Measurements from ENCODE around the gene CDON. TPM values are rescaled to one million over a fixed set of nuclear protein-coding genes. Genes with fewer than 3 reads are reported as not detected.

The CDON gene
- total RNA-seq, 4 donors from 2014 or later, result 14.2 to 40.9 (median 29.1) TPM

GRCh38 chr11:126011265-126011664 lies 51.4 kb downstream of the CDON start:
- H3K4me3 ChIP-seq, result no peak overlapping the region
- WGBS, 2 donors (ENCODE audit: low coverage in 1 of 2), result 67% methylated on average over 3 of the region's 3 CpGs
- H3K9me3 ChIP-seq, result no peaks in the 10 kb centered on the region
- H3K4me1 ChIP-seq, result peaks cover 0 to 14% (median 0%) of the 10 kb centered on the region in 3 donors
- TF ChIP-seq EP300 (IDR thresholded peaks at IDR 0.05) (no peak), POLR2A (IDR thresholded peaks at IDR 0.05) (no peak), POLR2AphosphoS5 (IDR thresholded peaks at IDR 0.05) (no peak)
- TF ChIP-seq, protein P1, sequence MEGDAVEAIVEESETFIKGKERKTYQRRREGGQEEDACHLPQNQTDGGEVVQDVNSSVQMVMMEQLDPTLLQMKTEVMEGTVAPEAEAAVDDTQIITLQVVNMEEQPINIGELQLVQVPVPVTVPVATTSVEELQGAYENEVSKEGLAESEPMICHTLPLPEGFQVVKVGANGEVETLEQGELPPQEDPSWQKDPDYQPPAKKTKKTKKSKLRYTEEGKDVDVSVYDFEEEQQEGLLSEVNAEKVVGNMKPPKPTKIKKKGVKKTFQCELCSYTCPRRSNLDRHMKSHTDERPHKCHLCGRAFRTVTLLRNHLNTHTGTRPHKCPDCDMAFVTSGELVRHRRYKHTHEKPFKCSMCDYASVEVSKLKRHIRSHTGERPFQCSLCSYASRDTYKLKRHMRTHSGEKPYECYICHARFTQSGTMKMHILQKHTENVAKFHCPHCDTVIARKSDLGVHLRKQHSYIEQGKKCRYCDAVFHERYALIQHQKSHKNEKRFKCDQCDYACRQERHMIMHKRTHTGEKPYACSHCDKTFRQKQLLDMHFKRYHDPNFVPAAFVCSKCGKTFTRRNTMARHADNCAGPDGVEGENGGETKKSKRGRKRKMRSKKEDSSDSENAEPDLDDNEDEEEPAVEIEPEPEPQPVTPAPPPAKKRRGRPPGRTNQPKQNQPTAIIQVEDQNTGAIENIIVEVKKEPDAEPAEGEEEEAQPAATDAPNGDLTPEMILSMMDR (IDR thresholded peaks at IDR 0.05), result no peak
- H3K27ac ChIP-seq, result no peak overlapping the region
- ATAC-seq, result no peak
- no peaks in the 10 kb centered on the region for H3K27me3 ChIP-seq
- H3K36me3 ChIP-seq, result peaks cover 0 to 13% of the 10 kb centered on the region in 2 donors

GRCh38 chr11:126008956-126009355 lies 53.7 kb downstream of the CDON start:
- Histone ChIP-seq H3K27ac (no peak overlapping the region), H3K4me3 (no peak overlapping the region), H3K4me1 (peaks cover 0 to 15% (median 0%) of the 10 kb centered on the region in 3 donors), H3K27me3 (no peaks in the 10 kb centered on the region), H3K36me3 (peaks cover 0 to 24% of the 10 kb centered on the region in 2 donors), H3K9me3 (no peaks in the 10 kb centered on the region)
- WGBS, 2 donors (ENCODE audit: low coverage in 1 of 2), result 70 to 100% methylated on average over 1 to 8 of the region's 8 CpGs
- ATAC-seq, result no peak
- no peak for TF ChIP-seq POLR2AphosphoS5 (IDR thresholded peaks at IDR 0.05)
- TF ChIP-seq, protein P1 (IDR thresholded peaks at IDR 0.05), result no peak
- TF ChIP-seq POLR2A (IDR thresholded peaks at IDR 0.05), result no peak
- TF ChIP-seq EP300 (IDR thresholded peaks at IDR 0.05), result no peak

- Histone ChIP-seq H3K4me3 (no peak overlapping the region), H3K36me3 (peaks cover 0 to 41% of the 10 kb centered on the region in 2 donors), H3K27me3 (no peaks in the 10 kb centered on the region), H3K4me1 (peaks cover 0 to 15% (median 0%) of the 10 kb centered on the region in 3 donors), H3K27ac (peak overlapping the region in 2 of 4 donors; percentile 54), H3K9me3 (no peaks in the 10 kb centered on the region)
- 14 to 22% methylated on average over 3 of the region's 3 CpGs for WGBS, 2 donors (ENCODE audit: low coverage in 1 of 2)
- TF ChIP-seq POLR2A (IDR thresholded peaks at IDR 0.05) (no peak), EP300 (IDR thresholded peaks at IDR 0.05) (no peak), POLR2AphosphoS5 (IDR thresholded peaks at IDR 0.05) (no peak)
- TF ChIP-seq, protein P1 (IDR thresholded peaks at IDR 0.05), result no peak
- peak; percentile 58 for ATAC-seq
These were observed 55.4 kb downstream of the CDON start for GRCh38 chr11:126007238-126007637.

DNA sequence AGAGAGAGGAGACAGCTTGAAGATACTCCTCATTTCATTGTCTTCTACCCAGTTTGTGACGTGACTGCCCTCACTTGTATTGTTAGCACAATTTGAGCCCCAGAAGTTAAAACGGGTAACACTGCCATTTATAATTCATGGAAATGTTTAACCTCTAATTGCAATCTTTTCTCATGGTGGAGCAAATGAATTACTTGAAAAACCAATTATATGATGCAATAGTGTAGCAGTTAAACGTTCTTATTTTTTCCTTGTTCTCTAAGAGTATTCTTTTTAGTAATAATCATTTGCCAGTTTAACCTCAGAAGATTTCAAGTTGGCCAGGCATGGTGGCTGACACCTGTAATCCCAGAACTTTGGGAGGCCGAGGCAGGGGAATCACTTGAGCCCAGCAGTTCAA lies 56.6 kb downstream of the CDON start:
- H3K27me3 ChIP-seq, result no peaks in the 10 kb centered on the region
- WGBS, 2 donors (ENCODE audit: low coverage in 1 of 2), result 64 to 76% methylated on average over 3 to 4 of the region's 4 CpGs
- H3K36me3 ChIP-seq, result peaks cover 0 to 45% of the 10 kb centered on the region in 2 donors
- peak overlapping the region in 1 of 4 donors; percentile 54 for H3K27ac ChIP-seq
- peaks cover 0 to 15% (median 0%) of the 10 kb centered on the region in 3 donors for H3K4me1 ChIP-seq
- TF ChIP-seq POLR2AphosphoS5 (IDR thresholded peaks at IDR 0.05) (no peak), EP300 (IDR thresholded peaks at IDR 0.05) (no peak), POLR2A (IDR thresholded peaks at IDR 0.05) (no peak)
- TF ChIP-seq, protein P1 (IDR thresholded peaks at IDR 0.05), result no peak
- H3K4me3 ChIP-seq, result no peak overlapping the region
- H3K9me3 ChIP-seq, result no peaks in the 10 kb centered on the region
- no peak for ATAC-seq

- H3K9me3 ChIP-seq, result no peaks in the 10 kb centered on the region
- WGBS, 2 donors (ENCODE audit: low coverage in 1 of 2), result 75 to 85% methylated on average over 4 of the region's 4 CpGs
- no peak for TF ChIP-seq POLR2AphosphoS5 (IDR thresholded peaks at IDR 0.05)
- TF ChIP-seq EP300 (IDR thresholded peaks at IDR 0.05), result no peak
- TF ChIP-seq, protein P1 (IDR thresholded peaks at IDR 0.05), result no peak
- no peak for TF ChIP-seq POLR2A (IDR thresholded peaks at IDR 0.05)
- peaks cover 0 to 11% (median 0%) of the 10 kb centered on the region in 3 donors for H3K4me1 ChIP-seq
- H3K27me3 ChIP-seq, result no peaks in the 10 kb centered on the region
- peaks cover 0 to 71% of the 10 kb centered on the region in 2 donors for H3K36me3 ChIP-seq
- ATAC-seq, result no peak
- no peak overlapping the region for H3K27ac ChIP-seq
- no peak overlapping the region for H3K4me3 ChIP-seq
These were observed 60.5 kb downstream of the CDON start for GRCh38 chr11:126002181-126002580.
